VCaP (cell line): ENCODE measurements around the gene RGPD8.

ENCODE experiments used
- H3K27ac ChIP-seq: fragments of 450-650 bp; 2 replicates; pipeline ENCODE4 v1.5.1; 2017
- CTCF ChIP-seq: fragments of 450-650 bp; conservative IDR thresholded peaks from 2 replicates; pipeline ENCODE4 v1.5.1; 2017; ENCODE audit warnings: mild to moderate bottlenecking, moderate library complexity

RGPD8 gene

GRCh38 chr2:112335600-112335999 lies 97.8 kb downstream of the RGPD8 start:
- no peak for TF ChIP-seq CTCF

GRCh38 chr2:112332123-112332696 lies 101.2 kb downstream of the RGPD8 start:
- TF ChIP-seq CTCF, result no peak
- no peak overlapping the region for H3K27ac ChIP-seq

More at GRCh38 chr2:112335600-112335999, 97.8 kb downstream of the RGPD8 start:
- H3K27ac ChIP-seq, result no peak overlapping the region

- no peak for TF ChIP-seq CTCF
- H3K27ac ChIP-seq, result no peak overlapping the region
Observed at GRCh38 chr2:112322919-112323318, 110.5 kb downstream of the RGPD8 start.

GRCh38 chr2:112321375-112322320 lies 111.8 kb downstream of the RGPD8 start:
- no peak for TF ChIP-seq CTCF
- H3K27ac ChIP-seq, result no peak overlapping the region
